GM06990 (cell line): Measurements from ENCODE around the gene ZC3H18.
A peak's percentile ranks its signal among the peaks of the same experiment; 100 is the strongest.

Experiments used
- DNase-seq: peaks from one replicate; pipeline ENCODE4 v3.0.0-alpha.2; 2011; ENCODE audit not compliant: insufficient read length; ENCODE audit errors: extremely low read depth
- H3K27me3 ChIP-seq: replicated peaks from 2 replicates; pipeline ENCODE4 v1.6.0; 2011; ENCODE audit warnings: low read length; ENCODE audit not compliant: control insufficient read depth, insufficient read depth
- H3K36me3 ChIP-seq: 2 replicates; pipeline ENCODE4 v1.5.1; 2011; ENCODE audit warnings: low read length; ENCODE audit not compliant: control insufficient read depth, insufficient read depth
- H3K4me3 ChIP-seq: replicated peaks from 2 replicates; pipeline ENCODE4 v1.5.1; 2011; ENCODE audit warnings: low read depth, mild to moderate bottlenecking, control low read depth, low read length
- CTCF ChIP-seq: IDR thresholded peaks from 2 replicates; pipeline ENCODE4 v1.5.1; 2011; ENCODE audit warnings: low read length, control low read depth, mild to moderate bottlenecking, inconsistent platforms; ENCODE audit not compliant: insufficient read depth, poor library complexity, severe bottlenecking

The ZC3H18 gene

GRCh38 chr16:88561485-88562359 lies 8.5 kb upstream of the ZC3H18 start:
- peak; percentile 82 for TF ChIP-seq CTCF
- H3K4me3 ChIP-seq = no peak overlapping the region
- H3K36me3 ChIP-seq = no peaks in the 10 kb centered on the region
- DNase-seq = no peak
- H3K27me3 ChIP-seq = no peaks in the 10 kb centered on the region

GRCh38 chr16:88566158-88566557 lies 4.0 kb upstream of the ZC3H18 start:
- no peak for DNase-seq
- Histone ChIP-seq H3K27me3 (no peaks in the 10 kb centered on the region), H3K4me3 (no peak overlapping the region), H3K36me3 (no peaks in the 10 kb centered on the region)
- TF ChIP-seq CTCF = no peak

GRCh38 chr16:88568710-88569613 lies 1.2 kb upstream of the ZC3H18 start:
- no peaks in the 10 kb centered on the region for H3K27me3 ChIP-seq
- no peak for TF ChIP-seq CTCF
- H3K4me3 ChIP-seq = peak overlapping the region; percentile 74
- no peak for DNase-seq
- H3K36me3 ChIP-seq = peaks cover 2% of the 10 kb centered on the region; the same call in 1 of the 2 replicates

- peak overlapping the region; percentile 74 for H3K4me3 ChIP-seq
- no peaks in the 10 kb centered on the region for H3K27me3 ChIP-seq
- no peak for TF ChIP-seq CTCF
- peaks cover 2% of the 10 kb centered on the region; the same call in 1 of the 2 replicates for H3K36me3 ChIP-seq
- DNase-seq = no peak
Measured at GRCh38 chr16:88569614-88569984, 604 bp upstream of the ZC3H18 start.

GRCh38 chr16:88570691-88571092 lies 489 bp downstream of the ZC3H18 start:
- DNase-seq = peak; percentile 61
- peaks cover 2% of the 10 kb centered on the region; the same call in 1 of the 2 replicates for H3K36me3 ChIP-seq
- TF ChIP-seq CTCF = no peak
- H3K4me3 ChIP-seq = peak overlapping the region; percentile 73
- no peaks in the 10 kb centered on the region for H3K27me3 ChIP-seq
